HEK293 (cell line): ENCODE results near the gene AKAP6.
A peak's percentile ranks its signal among the peaks of the same experiment; 100 is the strongest.

Source experiments
- CTCF ChIA-PET: fragments of 350-600 bp; formaldehyde crosslinking; extraction: SDS; loops from one replicate; lab custom pipeline; 2021; ENCODE audit warnings: antibody characterized with exemption; lab: Yijun Ruan, JAX
- POLR2A ChIA-PET: fragments of 300-600 bp; formaldehyde crosslinking; extraction: SDS; loops from one replicate; lab custom pipeline; 2020; ENCODE audit warnings: antibody characterized with exemption, inconsistent platforms; lab: Yijun Ruan, JAX
- H3K27ac ChIP-seq: fragments of 200-500 bp; sonication (Bioruptor generic); 2 replicates; pipeline ENCODE4 v1.5.1; 2014; ENCODE audit warnings: low read depth, low read length, control low read depth, inconsistent platforms; ENCODE audit errors: extremely low read depth
- H3K36me3 ChIP-seq, 2 experiments: fragments of 200-500 bp in 1 of 2; sonication (Bioruptor generic) in 1 of 2; 1 replicate in 1 of 2; 2 replicates in 1 of 2; pipeline ENCODE4 v1.5.1; 2014 to 2017; ENCODE audit warnings: inconsistent platforms in 2 of 2, low read length in 2 of 2; ENCODE audit not compliant: control insufficient read depth in 2 of 2, insufficient read depth in 1 of 2
- H3K4me1 ChIP-seq: fragments of 200-500 bp; sonication (Bioruptor generic); 2 replicates; pipeline ENCODE4 v1.5.1; 2014; ENCODE audit warnings: mild to moderate bottlenecking, low read length, inconsistent platforms; ENCODE audit not compliant: control insufficient read depth, insufficient read depth
- H3K4me3 ChIP-seq: 2 replicates; pipeline ENCODE4 v1.5.1; 2011; ENCODE audit warnings: low read depth, mild to moderate bottlenecking, control low read depth, low read length, moderate library complexity
- H3K9me3 ChIP-seq: fragments of 200-500 bp; sonication (Bioruptor generic); 2 replicates; pipeline ENCODE4 v1.5.1; 2014; ENCODE audit warnings: low read depth, low read length, inconsistent platforms; ENCODE audit not compliant: control insufficient read depth, insufficient read depth
- CTCF ChIP-seq: fragments of 450-650 bp; formaldehyde crosslinking; IDR thresholded peaks from 2 replicates; pipeline ENCODE4 v1.5.1; 2016; ENCODE audit warnings: missing biosample characterization, missing genetic modification characterization
- GLIS1 ChIP-seq: fragments of 450-650 bp; formaldehyde crosslinking; IDR thresholded peaks from 2 replicates; pipeline ENCODE4 v1.5.1; 2016; ENCODE audit warnings: missing biosample characterization, missing genetic modification characterization
- HIC1 ChIP-seq: fragments of 450-650 bp; formaldehyde crosslinking; IDR thresholded peaks from 2 replicates; pipeline ENCODE4 v1.5.1; 2016; ENCODE audit warnings: missing biosample characterization, missing genetic modification characterization
- INSM2 ChIP-seq: fragments of 450-650 bp; formaldehyde crosslinking; IDR thresholded peaks from 2 replicates; pipeline ENCODE4 v1.5.1; 2016; ENCODE audit warnings: missing biosample characterization, missing genetic modification characterization
- SETDB1 ChIP-seq: IDR thresholded peaks from one replicate; pipeline ENCODE4 v1.6.1; 2017; ENCODE audit warnings: mild to moderate bottlenecking, low read length, moderate library complexity, mixed read lengths; ENCODE audit not compliant: insufficient read length
- ZBTB17 ChIP-seq: fragments of 450-650 bp; formaldehyde crosslinking; IDR thresholded peaks from 2 replicates; pipeline ENCODE4 v1.5.1; 2016; ENCODE audit warnings: missing biosample characterization, missing genetic modification characterization
- ZEB2 ChIP-seq: fragments of 450-650 bp; formaldehyde crosslinking; IDR thresholded peaks from 2 replicates; pipeline ENCODE4 v1.5.1; 2016; ENCODE audit warnings: missing biosample characterization, missing genetic modification characterization
- ZFP69B ChIP-seq: fragments of 450-650 bp; formaldehyde crosslinking; IDR thresholded peaks from 2 replicates; pipeline ENCODE4 v1.5.1; 2016; ENCODE audit warnings: missing biosample characterization, missing genetic modification characterization
- ZNF18 ChIP-seq: fragments of 450-650 bp; formaldehyde crosslinking; IDR thresholded peaks from 2 replicates; pipeline ENCODE4 v1.5.1; 2016; ENCODE audit warnings: missing biosample characterization, missing genetic modification characterization
- ZNF2 ChIP-seq: fragments of 450-650 bp; formaldehyde crosslinking; IDR thresholded peaks from 2 replicates; pipeline ENCODE4 v1.5.1; 2016; ENCODE audit warnings: missing biosample characterization, missing genetic modification characterization
- ZNF214 ChIP-seq: fragments of 450-650 bp; formaldehyde crosslinking; IDR thresholded peaks from 2 replicates; pipeline ENCODE4 v1.5.1; 2017; ENCODE audit warnings: missing biosample characterization, mild to moderate bottlenecking, missing genetic modification characterization, borderline replicate concordance
- ZNF292 ChIP-seq: fragments of 450-650 bp; formaldehyde crosslinking; IDR thresholded peaks from 2 replicates; pipeline ENCODE4 v1.5.1; 2016; ENCODE audit warnings: low read depth, missing biosample characterization, missing genetic modification characterization, borderline replicate concordance
- ZNF391 ChIP-seq: fragments of 450-650 bp; formaldehyde crosslinking; IDR thresholded peaks from 2 replicates; pipeline ENCODE4 v1.5.1; 2016; ENCODE audit warnings: low read depth, missing biosample characterization, missing genetic modification characterization, borderline replicate concordance
- ZNF433 ChIP-seq: fragments of 450-650 bp; formaldehyde crosslinking; IDR thresholded peaks from 2 replicates; pipeline ENCODE4 v1.5.1; 2016; ENCODE audit warnings: missing biosample characterization, missing genetic modification characterization, low read depth
- ZNF473 ChIP-seq: fragments of 450-650 bp; formaldehyde crosslinking; IDR thresholded peaks from 2 replicates; pipeline ENCODE4 v1.5.1; 2017; ENCODE audit warnings: missing biosample characterization, missing genetic modification characterization
- ZNF555 ChIP-seq: fragments of 450-650 bp; formaldehyde crosslinking; conservative IDR thresholded peaks from 2 replicates; pipeline ENCODE4 v1.5.1; 2017; ENCODE audit warnings: missing biosample characterization, mild to moderate bottlenecking, missing genetic modification characterization, inconsistent platforms
- ZNF558 ChIP-seq: fragments of 450-650 bp; formaldehyde crosslinking; IDR thresholded peaks from 2 replicates; pipeline ENCODE4 v1.5.1; 2016; ENCODE audit warnings: missing biosample characterization, missing genetic modification characterization
- ZNF654 ChIP-seq: fragments of 450-650 bp; formaldehyde crosslinking; IDR thresholded peaks from 2 replicates; pipeline ENCODE4 v1.5.1; 2016; ENCODE audit warnings: low read depth, missing biosample characterization, missing genetic modification characterization
- ZNF692 ChIP-seq: fragments of 450-650 bp; formaldehyde crosslinking; IDR thresholded peaks from 2 replicates; pipeline ENCODE4 v1.5.1; 2016; ENCODE audit warnings: missing biosample characterization, missing genetic modification characterization
- ZNF768 ChIP-seq: fragments of 450-650 bp; formaldehyde crosslinking; IDR thresholded peaks from 2 replicates; pipeline ENCODE4 v1.5.1; 2018; ENCODE audit warnings: missing biosample characterization, mild to moderate bottlenecking, missing genetic modification characterization

The AKAP6 gene

GRCh38 chr14:32382704-32383103, 53.6 kb downstream of the AKAP6 start:
- ChIA-PET CTCF (interaction anchor here (0.6 to 1.7 kb wide), 15 partner anchors 10 to 985 kb away, joined by 3 to 21 read pairs (median 3); no protein-coding TSS in a partner anchor), POLR2A (interaction anchor here (1.2 kb wide), 1 partner anchor 124 kb away, joined by 3 read pairs; no protein-coding TSS in a partner anchor)
- Histone ChIP-seq H3K36me3 (no peaks in the 10 kb centered on the region), H3K9me3 (no peaks in the 10 kb centered on the region), H3K4me3 (no peak overlapping the region), H3K27ac (no peak overlapping the region), H3K4me1 (no peaks in the 10 kb centered on the region; the same call in 1 of the 2 replicates)
- TF ChIP-seq ZNF692 (tag by site-specific recombination) (peak; percentile 83), ZNF654 (tag by site-specific recombination) (peak; percentile 30), ZNF292 (tag by site-specific recombination) (no peak), CTCF (peak; percentile 55), ZNF555 (no peak), ZFP69B (peak; percentile 55; the same call in 1 of the 2 replicates)

- TF ChIP-seq GLIS1 (tag by site-specific recombination) (no peak), ZEB2 (no peak), SETDB1 (no peak), ZNF433 (tag by site-specific recombination) (no peak), ZNF18 (tag by site-specific recombination) (no peak), ZNF558 (tag by site-specific recombination) (no peak)
- no peaks in the 10 kb centered on the region for H3K36me3 ChIP-seq
- no peaks in the 10 kb centered on the region for H3K9me3 ChIP-seq
- H3K4me3 ChIP-seq, result no peak overlapping the region
- no peaks in the 10 kb centered on the region; the same call in 1 of the 2 replicates for H3K4me1 ChIP-seq
- H3K27ac ChIP-seq, result no peak overlapping the region
- POLR2A ChIA-PET, result interaction anchor here (1.2 kb wide), 1 partner anchor 125 kb away, joined by 3 read pairs; no protein-coding TSS in a partner anchor
- CTCF ChIA-PET, result interaction anchor here (0.6 to 1.7 kb wide), 15 partner anchors 11 to 986 kb away, joined by 3 to 21 read pairs (median 3); no protein-coding TSS in a partner anchor
Observed at GRCh38 chr14:32383364-32384009, 54.4 kb downstream of the AKAP6 start.

- Histone ChIP-seq H3K9me3 (no peaks in the 10 kb centered on the region), H3K36me3 (no peaks in the 10 kb centered on the region), H3K4me3 (no peak overlapping the region), H3K27ac (no peak overlapping the region), H3K4me1 (no peaks in the 10 kb centered on the region; the same call in 1 of the 2 replicates)
- ChIA-PET CTCF (interaction anchor here (0.6 to 1.6 kb wide), 4 partner anchors 12 to 132 kb away, joined by 3 read pairs; no protein-coding TSS in a partner anchor), POLR2A (no interaction called here)
- TF ChIP-seq ZNF391 (tag by site-specific recombination) (no peak), ZNF2 (no peak), HIC1 (tag by site-specific recombination) (no peak), ZNF214 (tag by site-specific recombination) (no peak), ZNF473 (tag by site-specific recombination) (no peak), ZBTB17 (tag by site-specific recombination) (no peak), ZNF768 (tag by site-specific recombination) (no peak), SETDB1 (no peak), INSM2 (tag by site-specific recombination) (no peak)
Observed at GRCh38 chr14:32384464-32384863, 55.4 kb downstream of the AKAP6 start.
